ENCODE measurements around the gene ATG2A.

- TF ChIP-seq POLR2AphosphoS5 (IDR thresholded peaks at IDR 0.05) = no peak
- TF ChIP-seq CTCF (IDR thresholded peaks at IDR 0.05) = no peak
- no peak for TF ChIP-seq EP300 (IDR thresholded peaks at IDR 0.05)
- no peak for TF ChIP-seq POLR2A (IDR thresholded peaks at IDR 0.05; ENCODE audit: low read depth)
Measured at GRCh38 chr11:64884019-64884418, 33.0 kb downstream of the ATG2A start.

All from esophagus muscularis mucosa (tissue), 4 donors.